HS-27A (cell line): ENCODE measurements around the gene MAP2.
A peak's percentile ranks its signal among the peaks of the same experiment; 100 is the strongest.

Experiments
- DNase-seq: peaks from one replicate; pipeline ENCODE4 v3.0.0-alpha.2; 2012; ENCODE audit warnings: low read depth, missing footprints

Gene MAP2

DNA sequence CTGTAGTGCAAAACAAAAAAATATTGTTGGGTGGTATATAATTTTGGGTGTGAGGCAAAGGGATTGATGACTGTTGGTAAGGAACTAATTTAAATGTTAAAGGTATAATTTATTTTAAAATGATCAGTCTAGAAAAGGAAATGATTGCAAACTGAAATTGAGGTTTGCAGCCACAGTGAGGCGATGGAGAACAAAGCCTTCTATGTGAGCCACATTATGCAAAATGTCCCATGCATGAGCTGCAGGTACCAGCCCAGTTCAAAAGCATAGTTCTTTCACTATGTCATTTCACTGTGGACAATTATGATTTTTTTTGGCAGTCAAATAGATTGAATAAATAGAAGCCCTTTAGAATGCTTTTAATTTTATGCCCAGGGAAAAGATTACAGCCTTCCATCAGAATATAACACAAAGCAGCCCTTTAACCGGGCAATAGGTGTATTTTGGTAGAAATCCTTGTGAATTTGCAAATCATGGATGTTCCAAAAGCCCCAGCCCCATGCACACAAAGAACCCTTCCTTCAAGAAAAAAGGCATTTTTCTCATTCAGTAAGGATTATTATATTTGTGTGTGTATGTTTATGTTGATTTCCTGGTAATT is 1.7 kb downstream of the MAP2 start:
- DNase-seq = no peak

GRCh38 chr2:209426432-209426831 is 2.6 kb downstream of the MAP2 start:
- DNase-seq = no peak

DNA sequence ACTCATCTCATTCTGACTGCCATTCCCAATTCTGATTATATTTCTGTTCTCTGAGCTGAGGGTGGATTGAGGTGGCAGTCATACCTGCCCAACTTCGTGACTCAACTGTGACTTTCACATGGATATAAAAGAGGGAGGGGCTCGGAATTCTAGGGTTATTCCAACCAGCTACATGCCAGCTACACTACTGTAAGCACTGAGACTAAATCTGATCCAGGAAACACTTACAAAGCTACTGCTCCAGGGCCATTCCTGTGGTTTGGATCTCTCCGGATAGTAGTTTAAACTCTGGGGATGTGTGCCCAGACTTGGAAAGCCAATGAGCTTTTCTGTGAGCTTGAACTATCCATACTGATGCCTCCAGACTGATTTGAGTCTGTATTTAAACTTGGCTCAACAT is 7.9 kb downstream of the MAP2 start:
- no peak for DNase-seq

DNA sequence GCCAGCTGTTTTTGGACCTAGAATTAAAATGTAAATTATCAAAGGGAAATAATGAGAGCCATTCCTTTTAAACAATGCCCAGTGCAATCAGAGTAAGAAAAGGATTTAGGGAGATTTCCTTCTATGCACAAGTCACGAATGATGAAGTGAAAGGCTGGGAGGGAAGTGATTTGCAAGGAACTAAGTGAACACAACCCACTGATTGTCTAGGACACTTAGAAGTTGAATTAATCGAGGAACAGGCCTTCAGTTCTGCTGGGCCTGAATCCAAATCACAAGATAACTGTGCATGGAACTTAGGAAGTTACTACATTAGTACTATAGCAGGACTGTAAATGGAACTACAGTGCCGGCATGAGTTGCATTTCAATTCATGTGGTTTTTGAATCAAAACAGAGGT is 17.7 kb downstream of the MAP2 start:
- no peak for DNase-seq

- DNase-seq = no peak
Observed at GRCh38 chr2:209442939-209443338, 19.1 kb downstream of the MAP2 start.

DNA sequence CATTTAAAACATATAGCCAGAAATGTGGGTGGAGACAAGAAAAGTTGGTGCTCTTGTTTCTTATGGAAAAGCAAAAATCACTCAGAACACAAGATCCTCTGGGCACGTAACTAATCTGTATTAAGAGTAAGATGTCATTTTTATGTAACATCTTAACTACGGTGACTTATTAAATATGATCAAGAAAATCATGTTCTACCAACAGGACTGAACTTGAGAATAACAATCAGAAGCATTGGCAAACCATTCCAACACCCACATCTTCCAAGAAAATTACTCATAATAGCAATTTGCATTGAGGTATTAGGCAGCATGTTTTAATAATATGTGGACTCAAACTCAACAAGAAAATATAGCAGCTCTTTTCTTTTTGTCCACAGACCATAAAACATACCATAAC is 21.6 kb downstream of the MAP2 start:
- no peak for DNase-seq

- no peak for DNase-seq
Observed at GRCh38 chr2:209451209-209451834, 27.5 kb downstream of the MAP2 start.

GRCh38 chr2:209456489-209456888 is 32.6 kb downstream of the MAP2 start:
- DNase-seq = no peak

- DNase-seq = no peak
Observed at GRCh38 chr2:209458008-209458979, 34.4 kb downstream of the MAP2 start.

DNA sequence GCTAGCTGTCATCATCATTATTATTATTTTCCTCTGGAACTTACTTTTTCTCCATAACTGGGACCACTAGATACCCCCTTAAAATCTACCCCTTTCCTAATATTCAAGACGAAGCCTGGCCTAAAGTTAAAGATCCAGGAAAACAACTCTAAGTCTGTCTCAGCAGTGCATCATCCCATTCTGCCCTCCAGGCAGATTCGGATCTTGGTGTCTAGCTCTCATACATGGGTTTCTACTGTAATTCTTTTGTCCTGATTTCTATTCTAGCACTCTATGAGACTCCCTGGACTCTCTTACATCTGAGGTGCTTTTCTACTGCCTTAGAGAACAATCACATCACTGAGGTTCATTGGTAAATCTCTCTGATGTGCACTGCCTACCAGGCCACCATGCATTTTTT is 35.5 kb downstream of the MAP2 start:
- no peak for DNase-seq

DNA sequence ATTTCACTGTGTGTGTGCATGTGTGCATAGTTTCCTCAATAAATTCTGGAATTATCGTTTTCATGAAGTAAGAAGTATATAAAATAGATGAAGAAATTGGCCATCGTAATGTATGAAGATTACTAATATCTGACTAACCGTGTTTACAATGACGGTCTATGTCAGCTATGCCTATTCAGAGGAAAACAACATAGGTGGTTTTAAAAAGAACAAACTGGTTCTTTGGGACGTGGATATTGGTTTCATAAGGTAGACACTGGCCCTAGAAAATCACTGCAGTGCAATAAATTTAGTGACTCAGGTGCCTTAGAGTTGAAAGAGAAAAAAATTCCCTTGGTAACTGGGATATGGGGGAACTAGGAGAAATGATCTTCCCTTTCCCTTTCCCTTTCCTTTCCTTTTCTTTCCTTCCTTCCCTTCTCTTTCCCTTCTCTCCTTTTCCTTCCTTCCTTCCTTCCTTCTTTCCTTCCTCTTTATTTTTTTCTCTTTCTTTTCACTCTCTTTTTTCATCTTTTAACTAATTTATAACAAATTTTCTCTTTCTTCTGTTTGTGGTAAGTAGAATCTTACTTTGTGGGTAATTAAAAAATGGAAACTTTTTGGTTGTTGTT is 36.4 kb downstream of the MAP2 start:
- no peak for DNase-seq

GRCh38 chr2:209463226-209463625 is 39.4 kb downstream of the MAP2 start:
- no peak for DNase-seq

GRCh38 chr2:209463835-209464234 is 40.0 kb downstream of the MAP2 start:
- DNase-seq = no peak

DNA sequence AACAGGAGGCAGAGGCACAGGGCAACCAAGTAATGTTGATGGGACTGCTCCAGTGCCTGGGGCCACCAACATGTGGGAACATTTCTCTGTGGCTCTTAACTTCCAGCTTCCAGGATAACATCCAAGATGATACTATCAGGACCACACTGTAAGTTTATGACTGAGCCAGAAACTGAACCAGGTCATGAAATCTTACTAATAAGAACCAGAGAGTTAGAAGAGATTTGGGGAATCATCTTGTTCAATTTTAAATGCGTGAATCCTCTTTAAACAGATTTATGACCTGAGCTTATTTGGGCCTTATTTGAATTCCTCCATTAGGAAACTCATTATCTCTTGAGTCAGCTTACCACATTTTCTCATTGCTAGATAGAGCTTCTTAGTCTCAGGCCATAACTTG is 45.0 kb downstream of the MAP2 start:
- DNase-seq = no peak

DNA sequence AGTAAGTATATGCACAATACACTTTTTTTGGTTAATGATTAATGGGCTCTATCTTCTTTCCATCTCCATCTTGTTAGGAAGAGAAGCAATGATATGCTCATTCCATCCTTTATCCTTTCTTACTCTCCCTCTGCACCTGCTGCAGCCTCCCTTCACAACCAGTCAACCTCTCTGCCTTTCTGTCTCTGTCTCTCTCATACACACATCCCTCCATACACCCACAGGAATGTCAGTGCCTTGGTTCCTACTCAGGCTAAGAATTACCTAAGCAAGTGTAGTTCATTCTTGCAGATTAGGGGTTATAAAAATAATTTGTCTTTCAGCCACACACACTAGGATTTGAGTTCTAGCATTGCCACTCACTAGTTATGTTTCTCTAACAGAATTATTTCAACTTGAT is 45.6 kb downstream of the MAP2 start:
- DNase-seq = no peak

- no peak for DNase-seq
Observed at GRCh38 chr2:209470466-209470865, 46.6 kb downstream of the MAP2 start.

GRCh38 chr2:209471037-209471436 is 47.2 kb downstream of the MAP2 start:
- no peak for DNase-seq

DNA sequence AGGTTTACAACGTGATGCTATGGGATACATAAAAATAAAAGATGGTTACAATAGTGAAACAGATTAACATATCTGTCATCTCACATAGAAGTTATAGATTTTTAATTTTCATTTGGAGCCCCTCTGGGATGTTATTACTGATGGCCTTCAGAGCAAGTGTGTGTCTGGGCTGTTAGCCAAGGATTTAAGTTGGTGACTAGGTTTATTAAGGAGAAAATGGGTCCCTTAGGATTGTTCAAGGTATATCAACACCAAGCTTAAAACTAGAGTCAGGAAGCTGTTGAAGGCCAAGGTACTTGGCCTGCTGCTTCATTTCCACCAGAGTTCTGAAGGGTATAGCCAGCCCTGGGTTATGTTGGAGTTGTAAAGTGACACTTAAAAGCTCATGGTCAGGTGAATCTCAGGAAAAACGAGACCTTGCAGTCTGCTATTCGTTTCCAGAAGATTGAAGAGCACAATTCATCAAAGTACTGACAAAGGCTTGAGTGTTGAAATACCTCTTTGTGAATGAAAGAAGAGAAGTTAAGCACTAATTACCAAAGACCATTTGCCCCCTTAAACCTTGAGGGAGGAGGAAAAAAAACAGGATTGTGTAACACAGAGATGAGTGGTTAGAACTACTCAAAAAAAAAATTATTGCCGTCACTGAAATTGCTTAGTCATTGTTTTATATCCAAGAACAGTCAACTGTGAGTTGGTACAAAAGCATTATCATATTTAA is 48.4 kb downstream of the MAP2 start:
- no peak for DNase-seq

- no peak for DNase-seq
Observed at GRCh38 chr2:209472871-209473270, 49.0 kb downstream of the MAP2 start.

DNA sequence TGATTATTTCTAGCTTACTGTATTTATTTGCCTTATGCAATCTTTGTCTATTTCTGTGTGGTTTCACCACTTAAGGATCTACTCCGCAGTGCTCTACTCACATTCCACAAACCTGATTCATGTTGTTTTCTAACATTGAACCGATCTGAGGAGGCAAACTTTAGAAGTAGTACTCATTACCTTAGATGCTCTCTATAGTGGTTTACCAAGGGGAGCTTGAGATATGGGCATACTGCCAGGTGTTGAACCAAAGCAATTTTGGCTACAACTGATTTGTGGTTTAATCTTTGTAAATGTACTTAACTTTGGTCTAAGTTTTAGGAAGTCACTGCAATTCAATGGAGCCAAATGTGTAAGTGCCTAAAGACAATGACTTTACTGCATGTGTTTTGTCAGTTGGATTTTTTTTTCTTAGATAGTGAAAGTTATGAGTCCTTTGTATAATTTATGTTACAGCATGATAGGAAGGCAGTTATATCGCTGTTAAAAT is 50.1 kb downstream of the MAP2 start:
- DNase-seq = peak; percentile 64

DNA sequence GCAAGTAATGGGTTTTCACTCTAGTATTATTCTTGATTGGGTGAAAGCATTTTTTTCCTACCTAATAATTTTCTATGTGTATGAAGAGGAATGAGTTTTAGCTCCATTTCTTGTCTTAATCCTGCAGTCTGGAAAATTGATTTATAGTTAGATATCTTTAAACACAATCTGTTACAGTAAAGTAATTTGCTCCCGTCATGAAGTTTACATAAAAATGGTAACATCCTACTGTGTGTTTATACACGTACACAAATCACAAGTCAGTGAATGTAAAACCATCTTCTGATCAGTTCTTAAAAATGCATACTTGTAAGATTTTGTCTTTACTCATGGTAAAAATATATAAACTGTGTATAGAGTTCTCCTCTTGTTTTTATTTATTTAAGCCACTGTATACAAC is 51.1 kb downstream of the MAP2 start:
- DNase-seq = no peak
